ENCODE results near the gene CFAP221.

The CFAP221 gene

DNA sequence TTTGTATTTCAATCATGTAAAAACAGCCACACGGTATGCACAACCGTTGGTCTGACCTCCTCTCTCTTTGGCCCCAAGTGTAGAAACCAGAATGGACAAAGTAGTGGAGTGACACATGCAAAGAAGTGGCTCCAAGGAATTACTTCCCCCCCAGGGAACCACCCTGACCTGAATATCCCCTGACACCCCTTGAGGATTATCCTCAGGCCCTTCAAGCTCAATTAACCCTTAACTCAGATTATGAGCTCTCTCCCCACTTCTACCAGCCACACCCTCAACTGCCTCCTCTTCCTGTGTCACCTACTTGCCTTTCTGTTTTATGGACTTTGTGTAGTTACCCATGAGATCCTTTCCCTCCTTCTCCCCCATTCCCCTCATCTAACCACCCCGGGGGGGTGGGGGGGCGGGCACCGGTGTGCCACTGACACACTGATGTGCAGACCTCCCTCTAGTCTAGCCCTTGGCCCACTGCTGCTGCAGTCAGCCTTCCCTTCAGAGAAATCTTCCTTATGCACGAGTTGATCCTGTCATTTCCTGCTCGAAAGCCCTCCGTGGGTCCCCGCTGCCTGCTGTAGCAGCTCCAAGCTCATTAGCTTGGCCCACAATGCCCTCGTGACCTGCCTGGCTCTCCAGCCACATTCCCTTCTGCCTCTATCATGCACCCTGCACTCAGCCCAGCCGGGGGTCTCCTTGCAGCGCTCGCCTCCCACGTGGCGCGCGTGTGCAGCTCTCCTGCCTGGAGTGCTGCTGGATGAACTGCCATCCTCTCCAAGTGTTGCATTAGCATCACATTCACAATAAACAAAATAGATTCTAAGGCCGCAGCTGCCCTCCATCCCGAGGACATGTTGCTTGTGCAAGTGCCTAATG, 94.7 kb downstream of the CFAP221 start:
- DNase-seq (ENCODE audit: low read depth), result peak; percentile 59
- in situ Hi-C loops (cut with HindIII; ENCODE audit: low sequenced_read_pairs), result no loop called here
- no peak overlapping the region for H3K4me3 ChIP-seq (ENCODE audit: low read depth, low read length)
- TF ChIP-seq, protein P1, sequence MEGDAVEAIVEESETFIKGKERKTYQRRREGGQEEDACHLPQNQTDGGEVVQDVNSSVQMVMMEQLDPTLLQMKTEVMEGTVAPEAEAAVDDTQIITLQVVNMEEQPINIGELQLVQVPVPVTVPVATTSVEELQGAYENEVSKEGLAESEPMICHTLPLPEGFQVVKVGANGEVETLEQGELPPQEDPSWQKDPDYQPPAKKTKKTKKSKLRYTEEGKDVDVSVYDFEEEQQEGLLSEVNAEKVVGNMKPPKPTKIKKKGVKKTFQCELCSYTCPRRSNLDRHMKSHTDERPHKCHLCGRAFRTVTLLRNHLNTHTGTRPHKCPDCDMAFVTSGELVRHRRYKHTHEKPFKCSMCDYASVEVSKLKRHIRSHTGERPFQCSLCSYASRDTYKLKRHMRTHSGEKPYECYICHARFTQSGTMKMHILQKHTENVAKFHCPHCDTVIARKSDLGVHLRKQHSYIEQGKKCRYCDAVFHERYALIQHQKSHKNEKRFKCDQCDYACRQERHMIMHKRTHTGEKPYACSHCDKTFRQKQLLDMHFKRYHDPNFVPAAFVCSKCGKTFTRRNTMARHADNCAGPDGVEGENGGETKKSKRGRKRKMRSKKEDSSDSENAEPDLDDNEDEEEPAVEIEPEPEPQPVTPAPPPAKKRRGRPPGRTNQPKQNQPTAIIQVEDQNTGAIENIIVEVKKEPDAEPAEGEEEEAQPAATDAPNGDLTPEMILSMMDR (IDR thresholded peaks at IDR 0.05; ENCODE audit: low read depth, low read length, missing control alignments), result no peak

- TF ChIP-seq, protein P1 (IDR thresholded peaks at IDR 0.05; ENCODE audit: low read depth, low read length, missing control alignments), result peak; percentile 98
- DNase-seq (ENCODE audit: low read depth), result peak; percentile 53
- in situ Hi-C loops (cut with HindIII; ENCODE audit: low sequenced_read_pairs), result no loop called here
- H3K4me3 ChIP-seq (ENCODE audit: low read depth, low read length), result no peak overlapping the region
Measured at GRCh38 chr2:119641562-119642258, 97.5 kb downstream of the CFAP221 start.

- H3K4me3 ChIP-seq (ENCODE audit: low read depth, low read length), result no peak overlapping the region
- in situ Hi-C loops (cut with HindIII; ENCODE audit: low sequenced_read_pairs), result no loop called here
- peak; percentile 29 for DNase-seq (ENCODE audit: low read depth)
- TF ChIP-seq, protein P1 (IDR thresholded peaks at IDR 0.05; ENCODE audit: low read depth, low read length, missing control alignments), result no peak
Measured at GRCh38 chr2:119644186-119644585, 99.9 kb downstream of the CFAP221 start.

DNA sequence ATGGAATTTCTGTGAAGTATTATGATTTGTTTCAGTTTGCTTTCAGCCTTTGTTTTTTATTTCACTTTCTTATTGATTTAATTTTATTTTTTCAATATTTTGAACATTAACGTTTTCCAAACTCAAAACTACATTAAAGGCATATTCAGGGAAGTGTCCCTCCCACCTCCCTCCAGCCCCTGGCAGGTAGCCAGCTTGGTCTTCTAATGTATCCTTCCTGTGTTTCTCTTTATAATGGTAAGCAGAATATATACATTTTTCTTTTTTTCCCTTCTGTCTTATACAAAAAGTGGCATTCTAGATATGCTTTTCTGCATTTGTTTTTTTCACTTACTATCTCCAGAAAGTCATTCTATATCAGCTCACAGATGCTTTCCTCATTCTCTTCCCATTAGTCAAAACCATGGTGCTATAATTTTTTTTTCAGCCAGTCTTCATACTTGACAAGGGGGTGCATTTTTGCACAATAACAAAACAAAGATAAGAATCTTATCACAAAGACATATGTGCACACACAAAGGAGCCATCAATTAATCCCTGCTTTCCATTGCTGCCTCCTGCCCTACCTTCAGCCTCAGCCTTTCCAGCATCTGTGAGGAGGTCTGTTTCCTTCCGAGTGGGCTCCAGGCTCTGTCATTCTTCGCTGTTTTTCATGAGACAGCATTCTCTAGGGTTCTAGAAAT, 101.1 kb downstream of the CFAP221 start:
- no peak overlapping the region for H3K4me3 ChIP-seq (ENCODE audit: low read depth, low read length)
- TF ChIP-seq, protein P1 (IDR thresholded peaks at IDR 0.05; ENCODE audit: low read depth, low read length, missing control alignments), result no peak
- in situ Hi-C loops (cut with HindIII; ENCODE audit: low sequenced_read_pairs), result no loop called here
- DNase-seq (ENCODE audit: low read depth), result no peak

DNA sequence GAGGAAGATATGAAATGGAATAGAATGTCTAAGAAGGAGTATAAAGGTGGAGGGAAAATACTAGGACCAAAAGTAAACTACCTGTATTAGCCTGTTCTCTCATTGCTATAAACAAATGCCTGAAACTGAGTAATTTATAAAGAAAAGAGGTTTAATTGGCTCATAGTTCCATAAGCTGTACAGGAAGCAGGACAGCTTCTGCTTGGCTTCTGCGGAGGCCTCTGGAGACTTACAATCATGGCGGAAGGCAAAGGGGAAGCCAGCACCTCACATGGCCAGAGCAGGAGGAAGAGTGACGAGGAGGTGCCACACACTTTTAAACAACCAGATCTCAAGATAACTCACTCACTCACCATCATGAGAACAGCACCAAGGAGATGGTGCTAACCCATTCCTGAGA, 101.9 kb downstream of the CFAP221 start:
- DNase-seq (ENCODE audit: low read depth), result no peak
- TF ChIP-seq, protein P1 (IDR thresholded peaks at IDR 0.05; ENCODE audit: low read depth, low read length, missing control alignments), result no peak
- in situ Hi-C loops (cut with HindIII; ENCODE audit: low sequenced_read_pairs), result no loop called here
- H3K4me3 ChIP-seq (ENCODE audit: low read depth, low read length), result no peak overlapping the region

- TF ChIP-seq, protein P1 (IDR thresholded peaks at IDR 0.05; ENCODE audit: low read depth, low read length, missing control alignments), result no peak
- peak; percentile 36 for DNase-seq (ENCODE audit: low read depth)
- in situ Hi-C loops (cut with HindIII; ENCODE audit: low sequenced_read_pairs), result no loop called here
- H3K4me3 ChIP-seq (ENCODE audit: low read depth, low read length), result no peak overlapping the region
Measured at GRCh38 chr2:119647440-119648169, 103.4 kb downstream of the CFAP221 start.
